Endometrial microvascular endothelial cells (primary cell): ENCODE measurements around the gene WDR38. TPM values are rescaled to one million over a fixed set of nuclear protein-coding genes. Genes with fewer than 3 reads are reported as not detected.

ENCODE experiments used
- in situ Hi-C: cut with HindIII; loops from 2 replicates; pipeline ENCODE4 v1.10.0; 2017; ENCODE audit warnings: low sequenced_read_pairs, low pct_unique_long_range_greater_than_20kb; ENCODE audit errors: inconsistent ontology term
- total RNA-seq: library from RNA; depleted of rRNA; stranded (reverse); fragments of >200 nt; gene quantifications from one replicate; pipeline ENCODE4 v1.2.3, GENCODE V29; 2015; ENCODE audit errors: inconsistent ontology term

WDR38 gene
- total RNA-seq, 1 donor from 2014 or later = not detected

GRCh38 chr9:124854822-124855221, 1.6 kb downstream of the WDR38 start:
- in situ Hi-C loops = loop anchor here (25.0 kb wide), 1 partner anchor 93 kb away; the partner anchor contains the start of gene NR6A1

- in situ Hi-C loops = loop anchor here (25.0 kb wide), 1 partner anchor 93 kb away; the partner anchor contains the start of gene NR6A1
Observed at GRCh38 chr9:124855566-124855943, 2.3 kb downstream of the WDR38 start.

DNA sequence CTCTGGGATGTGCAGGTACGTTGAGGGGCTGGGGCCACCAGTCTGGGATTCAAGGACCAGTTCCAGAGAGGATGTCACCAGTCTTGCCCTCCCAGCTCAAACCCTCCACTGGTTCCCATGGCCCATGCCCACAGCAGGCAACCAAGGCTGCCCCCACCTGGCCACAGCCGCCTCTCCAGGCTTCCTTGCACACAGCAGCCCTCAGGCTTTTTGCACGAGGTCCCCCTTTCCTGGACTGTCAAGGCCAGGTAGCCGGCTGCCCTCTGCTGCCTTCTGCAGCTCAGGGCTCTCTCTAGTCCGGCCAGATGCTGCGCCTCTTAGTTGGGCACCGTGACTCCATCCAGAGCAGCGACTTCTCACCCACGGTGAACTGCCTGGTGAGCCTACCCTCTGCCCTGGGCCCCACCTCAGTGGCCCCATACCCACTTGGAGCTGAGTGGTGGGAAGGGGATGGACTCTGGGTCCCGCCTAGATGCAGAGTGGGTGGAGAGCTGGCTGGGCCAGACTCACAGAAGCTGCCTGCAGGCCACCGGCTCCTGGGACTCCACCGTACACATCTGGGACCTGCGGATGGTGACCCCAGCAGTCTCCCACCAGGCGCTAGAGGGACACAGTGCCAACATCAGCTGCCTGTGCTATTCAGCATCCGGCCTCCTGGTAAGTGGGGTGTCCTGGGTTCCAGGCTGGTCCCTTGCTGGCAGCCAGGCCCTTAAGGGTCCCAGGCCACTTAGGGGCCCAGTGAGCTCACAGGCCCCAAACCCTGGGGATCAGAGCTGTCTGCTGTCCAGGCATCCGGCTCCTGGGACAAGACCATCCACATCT, 2.9 kb downstream of the WDR38 start:
- in situ Hi-C loops = loop anchor here (25.0 kb wide), 1 partner anchor 94 kb away; the partner anchor contains the start of gene NR6A1

- in situ Hi-C loops = loop anchor here (25.0 kb wide), 1 partner anchor 95 kb away; the partner anchor contains the start of gene NR6A1
Observed at GRCh38 chr9:124857533-124858162, 4.4 kb downstream of the WDR38 start.

DNA sequence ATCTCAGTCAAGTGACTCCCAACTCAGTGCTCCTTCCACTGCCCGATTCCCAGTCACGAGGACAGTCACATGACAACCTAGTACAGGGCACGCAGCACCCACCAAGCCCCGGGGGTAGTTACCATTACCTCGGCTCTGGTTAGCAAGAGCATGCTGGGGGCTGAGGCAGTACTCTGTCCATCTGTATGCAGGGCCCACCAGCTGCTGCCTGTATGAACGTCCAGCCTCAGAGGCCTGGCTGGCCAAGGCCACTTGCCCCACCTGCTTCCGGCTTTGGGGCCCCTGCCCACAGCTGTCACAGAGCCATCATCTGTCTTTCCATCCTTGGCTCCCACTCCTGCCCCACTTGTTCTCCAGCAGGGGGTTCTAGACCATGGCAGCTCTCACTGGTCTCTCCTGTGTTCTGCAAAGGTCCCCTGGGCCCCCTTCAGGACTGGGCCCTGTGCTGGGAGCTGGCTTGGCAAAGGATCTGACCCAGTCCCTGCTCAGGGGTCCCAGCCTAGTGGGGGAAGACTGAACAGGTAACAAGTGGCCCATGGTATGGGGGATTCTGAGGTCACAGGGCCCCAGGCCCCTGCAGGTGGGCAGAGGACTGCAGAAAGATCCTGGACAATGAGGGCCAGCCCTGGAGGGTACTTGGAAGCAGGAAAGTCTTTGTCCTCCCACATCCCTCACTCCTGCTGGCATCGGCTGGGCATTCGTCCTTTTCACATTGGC, 5.2 kb downstream of the WDR38 start:
- in situ Hi-C loops = loop anchor here (25.0 kb wide), 1 partner anchor 96 kb away; the partner anchor contains the start of gene NR6A1

GRCh38 chr9:124859803-124860581, 6.7 kb downstream of the WDR38 start:
- in situ Hi-C loops = loop anchor here (25.0 kb wide), 1 partner anchor 98 kb away; the partner anchor contains the start of gene NR6A1

DNA sequence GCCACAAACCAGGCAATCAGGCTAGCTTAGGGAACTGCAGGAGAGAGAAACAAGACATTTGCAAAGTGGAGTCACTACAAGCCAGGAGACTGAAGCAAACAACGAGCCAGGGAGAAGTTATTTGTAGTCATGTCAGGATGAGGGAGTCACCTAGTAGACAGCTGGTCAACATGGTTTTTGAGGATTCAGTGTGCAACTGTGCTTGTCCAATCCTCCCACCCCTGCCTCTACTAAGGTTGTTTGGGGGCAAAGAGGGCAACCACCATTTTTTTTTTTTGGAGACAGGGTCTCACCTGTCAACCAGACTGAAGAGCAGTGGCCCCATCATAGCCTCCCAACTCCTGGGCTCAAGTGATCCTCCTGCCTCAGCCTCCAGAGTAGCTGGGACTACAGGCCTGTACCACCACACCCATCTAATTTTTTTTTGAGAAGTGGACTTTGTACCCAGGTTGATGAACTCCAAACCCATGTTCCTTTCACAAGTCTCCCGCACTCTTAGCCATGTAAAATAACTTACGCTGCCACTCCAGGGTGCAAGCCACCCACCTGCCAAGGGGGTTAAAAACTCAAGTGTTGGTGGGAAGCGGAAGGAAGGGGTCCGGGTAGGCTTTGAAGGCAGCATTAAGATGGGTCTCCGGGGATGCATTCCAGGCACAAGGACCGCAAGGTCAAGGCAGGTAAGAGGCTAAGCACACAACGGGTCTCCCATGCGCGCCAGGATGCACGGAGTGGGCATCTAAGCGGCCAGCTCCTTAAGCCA, 7.5 kb downstream of the WDR38 start:
- in situ Hi-C loops = loop anchor here (25.0 kb wide), 1 partner anchor 98 kb away; the partner anchor contains the start of gene NR6A1

DNA sequence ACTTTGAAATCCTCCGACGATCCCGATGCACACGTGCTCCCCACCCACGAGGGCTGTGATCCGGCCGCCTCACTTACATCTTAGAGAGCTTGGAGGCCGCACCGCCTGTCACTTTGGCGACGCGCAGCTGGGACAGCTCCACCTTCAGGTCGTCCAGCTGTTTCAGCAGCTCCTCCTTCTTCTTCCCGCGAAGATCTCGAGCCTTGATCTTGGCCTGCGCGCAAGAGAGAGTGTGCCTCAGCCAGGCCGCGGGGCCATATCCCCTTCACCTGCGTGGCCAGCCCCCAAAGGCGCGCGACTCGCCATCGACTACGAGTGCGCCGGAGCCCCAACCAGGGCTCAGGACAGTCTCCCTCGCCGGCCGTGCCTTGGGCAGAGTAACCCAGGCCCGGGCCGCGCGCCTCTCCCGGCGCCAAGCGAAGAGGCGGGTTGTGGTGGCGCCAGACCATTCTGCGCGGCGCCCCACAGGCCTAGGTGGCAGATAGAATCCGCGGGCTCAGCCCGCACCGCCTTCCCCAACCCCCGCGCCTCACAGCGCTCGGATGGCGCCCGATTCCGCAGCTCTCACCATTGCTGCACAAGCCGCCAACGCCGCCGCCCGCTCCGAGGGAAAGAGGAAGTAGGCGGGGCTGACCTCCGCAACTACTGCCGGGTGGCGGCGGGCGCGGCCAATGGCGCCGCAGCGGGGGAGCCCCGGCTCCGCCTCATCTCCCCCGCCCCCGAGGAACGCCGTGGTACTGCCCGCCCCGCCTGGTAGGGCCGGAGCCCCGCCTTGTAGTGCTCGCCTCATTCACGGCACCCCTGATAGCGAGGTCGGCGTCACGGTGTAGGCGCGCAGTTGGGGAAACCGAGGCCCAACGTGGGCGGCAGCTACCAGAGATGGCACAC, 8.3 kb downstream of the WDR38 start, which contains the start of the genes ARPC5L and RPL35:
ARPC5L (plus strand) TSS at position 789 of the 888 bp plus-strand sequence. CDS start 7,161 bp downstream, outside the sequence.
RPL35 (minus strand) TSS at position 616 of the 888 bp plus-strand sequence; CDS start at position 571, 45 bp downstream.
- in situ Hi-C loops = loop anchor here (25.0 kb wide), 1 partner anchor 99 kb away; the partner anchor contains the start of gene NR6A1

DNA sequence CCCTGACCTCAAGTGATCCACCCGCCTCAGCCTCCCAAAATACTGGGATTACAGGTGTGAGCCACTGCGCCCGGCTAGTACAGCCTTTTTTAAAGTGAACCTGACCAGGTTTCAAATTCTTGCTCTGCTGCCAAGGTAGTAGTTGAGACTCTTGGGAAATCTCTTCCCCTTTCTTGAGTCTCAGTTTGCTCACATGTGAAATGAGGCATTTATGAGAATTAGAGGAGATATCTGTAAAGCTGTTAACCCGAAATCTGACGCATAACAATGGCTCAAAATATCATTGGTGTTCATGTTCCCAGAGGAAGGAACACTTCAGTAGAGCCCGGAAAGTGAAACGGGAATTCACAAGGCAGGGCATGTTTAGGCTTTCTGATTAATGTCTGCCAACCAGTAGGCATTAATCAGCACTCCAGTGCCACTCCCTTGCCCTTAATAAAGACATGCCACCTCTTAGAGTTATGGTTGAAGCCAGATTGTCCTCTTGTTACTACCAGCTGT, 10.2 kb downstream of the WDR38 start:
- in situ Hi-C loops = loop anchor here (25.0 kb wide), 1 partner anchor 101 kb away; the partner anchor contains the start of gene NR6A1

- in situ Hi-C loops = loop anchor here (25.0 kb wide), 1 partner anchor 106 kb away; the partner anchor contains the start of gene NR6A1
Observed at GRCh38 chr9:124868511-124869465, 15.5 kb downstream of the WDR38 start.

GRCh38 chr9:124869466-124869985, 16.3 kb downstream of the WDR38 start:
- in situ Hi-C loops = loop anchor here (25.0 kb wide), 1 partner anchor 107 kb away; the partner anchor contains the start of gene NR6A1

DNA sequence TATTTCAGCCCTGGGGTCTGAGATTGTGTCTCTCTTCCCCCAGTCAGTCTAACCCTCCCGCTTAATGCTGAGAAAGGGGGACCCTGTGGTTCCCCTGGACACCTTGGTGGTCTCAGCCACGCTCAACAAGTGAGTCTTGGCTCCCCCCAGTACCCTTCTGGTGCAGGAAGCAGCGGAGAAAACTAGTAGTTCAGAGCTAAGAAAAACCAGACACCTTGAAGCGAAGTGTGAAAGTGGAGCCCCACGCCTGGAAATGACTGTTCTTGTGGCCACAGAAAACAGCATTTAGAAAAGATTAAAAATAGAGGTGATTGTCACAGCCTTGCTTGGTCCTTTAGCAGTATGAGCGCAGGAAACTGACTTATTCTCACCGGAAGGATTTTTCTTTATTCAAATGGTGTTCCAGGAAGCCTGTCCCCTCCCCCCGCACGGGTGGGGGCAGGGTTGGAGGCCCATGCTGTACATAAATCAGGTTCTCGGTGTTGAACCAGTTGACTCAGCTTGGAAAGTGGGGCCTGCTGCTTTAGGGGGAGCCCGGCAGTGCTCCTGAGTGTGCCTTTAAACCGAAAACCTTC, 16.8 kb downstream of the WDR38 start:
- in situ Hi-C loops = loop anchor here (25.0 kb wide), 1 partner anchor 108 kb away; the partner anchor contains the start of gene NR6A1

DNA sequence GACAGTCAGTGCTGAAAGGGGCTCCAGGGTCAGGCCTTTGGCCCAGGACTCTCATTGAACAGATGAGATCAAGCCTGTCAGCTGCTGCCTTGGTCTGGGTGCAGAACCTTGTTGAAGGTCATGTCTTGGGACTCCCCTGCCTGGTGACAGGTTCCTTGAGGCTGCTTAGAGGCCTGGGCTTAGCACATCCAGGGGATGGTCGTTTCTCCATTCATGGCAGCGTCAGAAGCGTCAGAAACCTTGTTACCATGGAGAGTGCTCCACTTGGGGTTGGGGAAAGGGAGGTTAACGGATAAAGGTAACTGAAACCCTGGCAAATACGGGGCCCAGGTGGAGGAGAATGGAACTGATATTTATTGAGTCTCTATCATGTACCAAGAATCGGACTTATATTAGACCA, 17.5 kb downstream of the WDR38 start:
- in situ Hi-C loops = loop anchor here (25.0 kb wide), 1 partner anchor 108 kb away; the partner anchor contains the start of gene NR6A1

DNA sequence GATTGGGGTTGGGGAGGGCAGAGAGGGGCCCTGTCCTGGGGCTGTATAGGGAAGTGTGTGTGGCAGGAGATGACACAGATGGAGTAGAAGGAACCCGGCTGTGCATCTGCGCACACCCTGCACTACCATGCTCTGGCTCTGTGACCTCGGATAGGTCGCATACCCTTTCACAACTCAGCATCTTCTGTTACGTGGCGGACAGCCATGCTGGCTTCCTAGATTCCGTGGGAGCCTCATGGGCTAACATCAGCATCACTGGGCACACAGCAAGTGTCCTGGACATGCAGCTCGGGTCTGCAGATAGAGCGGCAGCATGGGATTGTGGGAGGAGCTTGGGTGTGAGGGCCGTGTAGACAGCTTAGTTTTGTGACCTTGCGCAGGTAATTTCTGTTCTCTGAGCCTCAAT, 17.9 kb downstream of the WDR38 start:
- in situ Hi-C loops = loop anchor here (25.0 kb wide), 1 partner anchor 109 kb away; the partner anchor contains the start of gene NR6A1
